ENCODE data around the gene MAP4K4.

Gene MAP4K4

GRCh38 chr2:101692766-101693165 lies 4.7 kb upstream of the MAP4K4 start:
- no peak for DNase-seq (ENCODE audit: extremely low read depth, low read depth)
- no peak for TF ChIP-seq CTCF (IDR thresholded peaks at IDR 0.05; ENCODE audit: low read depth, low read length)

- no peak for TF ChIP-seq CTCF (IDR thresholded peaks at IDR 0.05; ENCODE audit: low read depth, low read length)
Observed at GRCh38 chr2:101693991-101694588, 3.4 kb upstream of the MAP4K4 start.

GRCh38 chr2:101696272-101697123 lies 1.0 kb upstream of the MAP4K4 start:
- TF ChIP-seq CTCF (IDR thresholded peaks at IDR 0.05; ENCODE audit: low read depth, low read length): no peak
- no peak for DNase-seq (ENCODE audit: extremely low read depth, low read depth)

More at GRCh38 chr2:101693991-101694588, 3.4 kb upstream of the MAP4K4 start:
- DNase-seq (ENCODE audit: extremely low read depth, low read depth): no peak

GRCh38 chr2:101698014-101698843 lies 722 bp downstream of the MAP4K4 start:
- DNase-seq (ENCODE audit: extremely low read depth, low read depth): no peak
- TF ChIP-seq CTCF (IDR thresholded peaks at IDR 0.05; ENCODE audit: low read depth, low read length): no peak

GRCh38 chr2:101698844-101699754 lies 1.6 kb downstream of the MAP4K4 start:
- DNase-seq (ENCODE audit: extremely low read depth, low read depth): no peak

More at GRCh38 chr2:101698844-101699754, 1.6 kb downstream of the MAP4K4 start:
- TF ChIP-seq CTCF (IDR thresholded peaks at IDR 0.05; ENCODE audit: low read depth, low read length): no peak

All from AG09319 (cell line).